Measurements from ENCODE around the gene APBA2.

Gene APBA2

GRCh38 chr15:29066310-29066709, 180.5 kb downstream of the APBA2 start:
- TF ChIP-seq GATA2 (IDR thresholded peaks at IDR 0.05; ENCODE audit: low read depth, low read length) = no peak
- no peak for TF ChIP-seq GATA3 (IDR thresholded peaks at IDR 0.05; ENCODE audit: low read depth, low read length)

- TF ChIP-seq GATA3 (IDR thresholded peaks at IDR 0.05; ENCODE audit: low read depth, low read length) (no peak), GATA2 (IDR thresholded peaks at IDR 0.05; ENCODE audit: low read depth, low read length) (no peak)
Measured at GRCh38 chr15:29066838-29067237, 181.1 kb downstream of the APBA2 start.

- TF ChIP-seq GATA3 (IDR thresholded peaks at IDR 0.05; ENCODE audit: low read depth, low read length) (no peak), GATA2 (IDR thresholded peaks at IDR 0.05; ENCODE audit: low read depth, low read length) (no peak)
Measured at GRCh38 chr15:29067949-29068348, 182.2 kb downstream of the APBA2 start.

GRCh38 chr15:29070471-29071231, 184.9 kb downstream of the APBA2 start:
- no peak for TF ChIP-seq GATA3 (IDR thresholded peaks at IDR 0.05; ENCODE audit: low read depth, low read length)
- no peak for TF ChIP-seq GATA2 (IDR thresholded peaks at IDR 0.05; ENCODE audit: low read depth, low read length)

GRCh38 chr15:29071232-29071881, 185.6 kb downstream of the APBA2 start:
- TF ChIP-seq GATA3 (IDR thresholded peaks at IDR 0.05; ENCODE audit: low read depth, low read length) = no peak
- no peak for TF ChIP-seq GATA2 (IDR thresholded peaks at IDR 0.05; ENCODE audit: low read depth, low read length)

GRCh38 chr15:29071882-29072273, 186.1 kb downstream of the APBA2 start:
- no peak for TF ChIP-seq GATA2 (IDR thresholded peaks at IDR 0.05; ENCODE audit: low read depth, low read length)
- no peak for TF ChIP-seq GATA3 (IDR thresholded peaks at IDR 0.05; ENCODE audit: low read depth, low read length)

- TF ChIP-seq GATA2 (IDR thresholded peaks at IDR 0.05; ENCODE audit: low read depth, low read length) (no peak), GATA3 (IDR thresholded peaks at IDR 0.05; ENCODE audit: low read depth, low read length) (no peak)
Measured at GRCh38 chr15:29072444-29072843, 186.7 kb downstream of the APBA2 start.

- TF ChIP-seq GATA2 (IDR thresholded peaks at IDR 0.05; ENCODE audit: low read depth, low read length) (no peak), GATA3 (IDR thresholded peaks at IDR 0.05; ENCODE audit: low read depth, low read length) (no peak)
Measured at GRCh38 chr15:29074045-29074444, 188.3 kb downstream of the APBA2 start.

GRCh38 chr15:29078541-29078940, 192.8 kb downstream of the APBA2 start:
- no peak for TF ChIP-seq GATA2 (IDR thresholded peaks at IDR 0.05; ENCODE audit: low read depth, low read length)
- TF ChIP-seq GATA3 (IDR thresholded peaks at IDR 0.05; ENCODE audit: low read depth, low read length) = no peak

- TF ChIP-seq GATA2 (IDR thresholded peaks at IDR 0.05; ENCODE audit: low read depth, low read length) (no peak), GATA3 (IDR thresholded peaks at IDR 0.05; ENCODE audit: low read depth, low read length) (no peak)
Measured at GRCh38 chr15:29079479-29079878, 193.7 kb downstream of the APBA2 start.

GRCh38 chr15:29081781-29082180, 196.0 kb downstream of the APBA2 start:
- TF ChIP-seq GATA2 (IDR thresholded peaks at IDR 0.05; ENCODE audit: low read depth, low read length) = no peak
- TF ChIP-seq GATA3 (IDR thresholded peaks at IDR 0.05; ENCODE audit: low read depth, low read length) = no peak

- TF ChIP-seq GATA3 (IDR thresholded peaks at IDR 0.05; ENCODE audit: low read depth, low read length) = no peak
- no peak for TF ChIP-seq GATA2 (IDR thresholded peaks at IDR 0.05; ENCODE audit: low read depth, low read length)
Measured at GRCh38 chr15:29083161-29083560, 197.4 kb downstream of the APBA2 start.

GRCh38 chr15:29083858-29084257, 198.1 kb downstream of the APBA2 start:
- TF ChIP-seq GATA3 (IDR thresholded peaks at IDR 0.05; ENCODE audit: low read depth, low read length) (no peak), GATA2 (IDR thresholded peaks at IDR 0.05; ENCODE audit: low read depth, low read length) (no peak)

GRCh38 chr15:29086001-29086400, 200.2 kb downstream of the APBA2 start:
- TF ChIP-seq GATA2 (IDR thresholded peaks at IDR 0.05; ENCODE audit: low read depth, low read length) (no peak), GATA3 (IDR thresholded peaks at IDR 0.05; ENCODE audit: low read depth, low read length) (no peak)

- TF ChIP-seq GATA2 (IDR thresholded peaks at IDR 0.05; ENCODE audit: low read depth, low read length) (no peak), GATA3 (IDR thresholded peaks at IDR 0.05; ENCODE audit: low read depth, low read length) (no peak)
Measured at GRCh38 chr15:29086891-29087290, 201.1 kb downstream of the APBA2 start.

Measured in SH-SY5Y (cell line).